HepG2 (cell line): ENCODE results near the gene KLF6. TPM values are rescaled to one million over a fixed set of nuclear protein-coding genes. Genes with fewer than 3 reads are reported as not detected.

Experiments used
- ATF7 ChIP-seq, 2 experiments: fragments of 450-650 bp in 1 of 2; sonication (generic) in 1 of 2; formaldehyde crosslinking in 1 of 2; IDR thresholded peaks; 2 replicates each; pipeline versions ENCODE4 v1.4.0 to v1.6.1; 2016 to 2020; ENCODE audit warnings: antibody characterized with exemption in 1 of 2, mild to moderate bottlenecking in 1 of 2, missing genetic modification reagents in 1 of 2
- ZFP82 ChIP-seq: sonication (generic); formaldehyde crosslinking; IDR thresholded peaks from 2 replicates; pipeline ENCODE4 v1.5.1; 2020; ENCODE audit warnings: mild to moderate bottlenecking, missing genetic modification reagents, borderline replicate concordance
- ZNF207 ChIP-seq: fragments of 450-650 bp; IDR thresholded peaks from 2 replicates; pipeline ENCODE4 v1.6.1; 2016; ENCODE audit warnings: antibody characterized with exemption, borderline replicate concordance
- ZNF446 ChIP-seq: sonication (generic); formaldehyde crosslinking; IDR thresholded peaks from 2 replicates; pipeline ENCODE4 v1.5.0; 2020; ENCODE audit warnings: mild to moderate bottlenecking, missing genetic modification reagents
- ZNF451 ChIP-seq: sonication (generic); formaldehyde crosslinking; IDR thresholded peaks from 2 replicates; pipeline ENCODE4 v1.5.0; 2020; ENCODE audit warnings: mild to moderate bottlenecking, missing genetic modification reagents
- polyA plus RNA-seq, 8 experiments: library from polyadenylated mRNA; depleted of rRNA in 3 of 8; stranded (reverse) in 7 of 8; unstranded in 1 of 8; fragments of >200 nt; fragmentation: Illumina TruSeq in 4 of 8; extraction: Trizol in 4 of 8; gene quantifications; 2 replicates each; pipeline versions ENCODE4 v1.2.1 to v1.2.3, GENCODE V29; 2011 to 2016; ENCODE audit warnings: low read depth in 4 of 8, missing spikeins in 1 of 8, mixed read lengths in 1 of 8; ENCODE audit not compliant: insufficient read depth in 1 of 8
- total RNA-seq, 5 experiments: library from RNA; depleted of rRNA; stranded (reverse); fragments of >200 nt; fragmentation: Illumina TruSeq; extraction: Trizol; gene quantifications; 2 replicates each; pipeline ENCODE4 v1.2.3, GENCODE V29; 2016; ENCODE audit warnings: low read depth in 1 of 5
- TF ChIP-seq, protein P1 (sequence below): fragments of 450-650 bp; IDR thresholded peaks from 2 replicates; pipeline ENCODE4 v1.6.1; 2016
- TF ChIP-seq, protein P2 (sequence below): sonication (generic); formaldehyde crosslinking; IDR thresholded peaks from 2 replicates; pipeline ENCODE4 v1.4.0; 2020; ENCODE audit warnings: missing genetic modification reagents; ENCODE audit errors: not compliant biosample characterization
- TF ChIP-seq, protein P3 (sequence below): IDR thresholded peaks from 2 replicates; pipeline ENCODE4 v1.6.1; 2012; ENCODE audit warnings: inconsistent platforms
- TF ChIP-seq, protein P4 (sequence below): sonication (generic); formaldehyde crosslinking; IDR thresholded peaks from 2 replicates; pipeline ENCODE4 v1.9.0; 2021; ENCODE audit warnings: missing genetic modification reagents, borderline replicate concordance
- TF ChIP-seq, protein P5 (sequence below): IDR thresholded peaks from 2 replicates; pipeline ENCODE4 v1.6.1; 2016; ENCODE audit warnings: low read depth, missing genetic modification reagents, missing compliant biosample characterization
- TF ChIP-seq, protein P6 (sequence below): sonication (generic); formaldehyde crosslinking; IDR thresholded peaks from 2 replicates; pipeline ENCODE4 v1.4.0; 2020; ENCODE audit warnings: missing genetic modification reagents
- TF ChIP-seq, protein P7 (sequence below): IDR thresholded peaks from 2 replicates; pipeline ENCODE4 v1.6.1; 2016; ENCODE audit warnings: low read depth, control low read depth

KLF6 gene
- total and polyA plus RNA-seq, 2 of the 13 experiments (the other 11 are each of a cell fraction or from before 2014, with no cell fraction given), result 27.0 to 71.9 TPM

DNA sequence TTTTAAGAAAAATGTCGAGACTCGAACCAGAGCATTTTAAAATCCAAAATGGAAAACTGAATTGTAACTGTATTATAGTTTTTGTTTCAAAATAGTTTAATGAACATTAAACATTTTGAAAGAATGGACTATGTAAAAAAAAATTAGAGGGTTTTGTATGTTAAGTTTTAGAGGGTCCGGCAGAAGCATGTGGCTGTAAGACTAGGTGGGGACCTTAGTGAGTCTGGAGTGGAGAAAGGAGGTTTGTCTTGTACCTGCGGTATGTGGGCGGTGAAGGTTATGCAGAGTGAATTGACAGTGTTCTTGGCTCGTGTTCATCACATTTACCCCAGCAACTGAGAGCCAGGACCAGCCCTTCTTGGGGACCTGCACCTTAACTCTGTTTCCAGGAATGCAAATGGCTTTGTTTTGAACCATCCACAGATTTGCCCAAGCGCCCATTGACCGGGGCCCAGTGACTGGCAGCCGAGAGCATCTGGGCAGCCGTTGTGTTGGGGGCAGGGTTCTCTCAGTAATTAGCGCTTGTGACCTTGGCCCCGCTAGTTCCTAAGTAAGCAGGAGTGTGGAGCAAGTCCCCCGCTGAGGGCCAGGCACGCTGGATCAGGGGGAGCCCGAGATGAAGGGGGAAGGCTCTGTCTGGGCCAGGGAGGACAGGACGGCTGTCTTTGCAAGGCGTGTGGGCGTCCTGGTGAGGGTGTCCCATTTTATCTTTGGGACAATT lies 1.4 kb upstream of the KLF6 start (continued):
- TF ChIP-seq, protein P1, sequence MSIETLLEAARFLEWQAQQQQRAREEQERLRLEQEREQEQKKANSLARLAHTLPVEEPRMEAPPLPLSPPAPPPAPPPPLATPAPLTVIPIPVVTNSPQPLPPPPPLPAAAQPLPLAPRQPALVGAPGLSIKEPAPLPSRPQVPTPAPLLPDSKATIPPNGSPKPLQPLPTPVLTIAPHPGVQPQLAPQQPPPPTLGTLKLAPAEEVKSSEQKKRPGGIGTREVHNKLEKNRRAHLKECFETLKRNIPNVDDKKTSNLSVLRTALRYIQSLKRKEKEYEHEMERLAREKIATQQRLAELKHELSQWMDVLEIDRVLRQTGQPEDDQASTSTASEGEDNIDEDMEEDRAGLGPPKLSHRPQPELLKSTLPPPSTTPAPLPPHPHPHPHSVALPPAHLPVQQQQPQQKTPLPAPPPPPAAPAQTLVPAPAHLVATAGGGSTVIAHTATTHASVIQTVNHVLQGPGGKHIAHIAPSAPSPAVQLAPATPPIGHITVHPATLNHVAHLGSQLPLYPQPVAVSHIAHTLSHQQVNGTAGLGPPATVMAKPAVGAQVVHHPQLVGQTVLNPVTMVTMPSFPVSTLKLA, result no peak
- TF ChIP-seq ZNF451 (CRISPR knock-in tag), result peak; percentile 72; the same call in 1 of the 2 replicates
- TF ChIP-seq, protein P2, sequence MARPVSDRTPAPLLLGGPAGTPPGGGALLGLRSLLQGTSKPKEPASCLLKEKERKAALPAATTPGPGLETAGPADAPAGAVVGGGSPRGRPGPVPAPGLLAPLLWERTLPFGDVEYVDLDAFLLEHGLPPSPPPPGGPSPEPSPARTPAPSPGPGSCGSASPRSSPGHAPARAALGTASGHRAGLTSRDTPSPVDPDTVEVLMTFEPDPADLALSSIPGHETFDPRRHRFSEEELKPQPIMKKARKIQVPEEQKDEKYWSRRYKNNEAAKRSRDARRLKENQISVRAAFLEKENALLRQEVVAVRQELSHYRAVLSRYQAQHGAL, result no peak
- TF ChIP-seq ATF7 (IDR thresholded peaks at IDR 0.05), result no peak
- 0 out of 2 replicates have a peak, but pooled peaks have one; percentile 62 for TF ChIP-seq ATF7 (CRISPR knock-in tag; IDR thresholded peaks at IDR 0.05)
- TF ChIP-seq, protein P3, sequence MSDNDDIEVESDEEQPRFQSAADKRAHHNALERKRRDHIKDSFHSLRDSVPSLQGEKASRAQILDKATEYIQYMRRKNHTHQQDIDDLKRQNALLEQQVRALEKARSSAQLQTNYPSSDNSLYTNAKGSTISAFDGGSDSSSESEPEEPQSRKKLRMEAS, result peak; percentile 54; the same call in 1 of the 2 replicates
- TF ChIP-seq ZNF446, result no peak
- TF ChIP-seq, protein P4, sequence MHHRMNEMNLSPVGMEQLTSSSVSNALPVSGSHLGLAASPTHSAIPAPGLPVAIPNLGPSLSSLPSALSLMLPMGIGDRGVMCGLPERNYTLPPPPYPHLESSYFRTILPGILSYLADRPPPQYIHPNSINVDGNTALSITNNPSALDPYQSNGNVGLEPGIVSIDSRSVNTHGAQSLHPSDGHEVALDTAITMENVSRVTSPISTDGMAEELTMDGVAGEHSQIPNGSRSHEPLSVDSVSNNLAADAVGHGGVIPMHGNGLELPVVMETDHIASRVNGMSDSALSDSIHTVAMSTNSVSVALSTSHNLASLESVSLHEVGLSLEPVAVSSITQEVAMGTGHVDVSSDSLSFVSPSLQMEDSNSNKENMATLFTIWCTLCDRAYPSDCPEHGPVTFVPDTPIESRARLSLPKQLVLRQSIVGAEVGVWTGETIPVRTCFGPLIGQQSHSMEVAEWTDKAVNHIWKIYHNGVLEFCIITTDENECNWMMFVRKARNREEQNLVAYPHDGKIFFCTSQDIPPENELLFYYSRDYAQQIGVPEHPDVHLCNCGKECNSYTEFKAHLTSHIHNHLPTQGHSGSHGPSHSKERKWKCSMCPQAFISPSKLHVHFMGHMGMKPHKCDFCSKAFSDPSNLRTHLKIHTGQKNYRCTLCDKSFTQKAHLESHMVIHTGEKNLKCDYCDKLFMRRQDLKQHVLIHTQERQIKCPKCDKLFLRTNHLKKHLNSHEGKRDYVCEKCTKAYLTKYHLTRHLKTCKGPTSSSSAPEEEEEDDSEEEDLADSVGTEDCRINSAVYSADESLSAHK (CRISPR knock-in tag), result no peak
- TF ChIP-seq, protein P5, sequence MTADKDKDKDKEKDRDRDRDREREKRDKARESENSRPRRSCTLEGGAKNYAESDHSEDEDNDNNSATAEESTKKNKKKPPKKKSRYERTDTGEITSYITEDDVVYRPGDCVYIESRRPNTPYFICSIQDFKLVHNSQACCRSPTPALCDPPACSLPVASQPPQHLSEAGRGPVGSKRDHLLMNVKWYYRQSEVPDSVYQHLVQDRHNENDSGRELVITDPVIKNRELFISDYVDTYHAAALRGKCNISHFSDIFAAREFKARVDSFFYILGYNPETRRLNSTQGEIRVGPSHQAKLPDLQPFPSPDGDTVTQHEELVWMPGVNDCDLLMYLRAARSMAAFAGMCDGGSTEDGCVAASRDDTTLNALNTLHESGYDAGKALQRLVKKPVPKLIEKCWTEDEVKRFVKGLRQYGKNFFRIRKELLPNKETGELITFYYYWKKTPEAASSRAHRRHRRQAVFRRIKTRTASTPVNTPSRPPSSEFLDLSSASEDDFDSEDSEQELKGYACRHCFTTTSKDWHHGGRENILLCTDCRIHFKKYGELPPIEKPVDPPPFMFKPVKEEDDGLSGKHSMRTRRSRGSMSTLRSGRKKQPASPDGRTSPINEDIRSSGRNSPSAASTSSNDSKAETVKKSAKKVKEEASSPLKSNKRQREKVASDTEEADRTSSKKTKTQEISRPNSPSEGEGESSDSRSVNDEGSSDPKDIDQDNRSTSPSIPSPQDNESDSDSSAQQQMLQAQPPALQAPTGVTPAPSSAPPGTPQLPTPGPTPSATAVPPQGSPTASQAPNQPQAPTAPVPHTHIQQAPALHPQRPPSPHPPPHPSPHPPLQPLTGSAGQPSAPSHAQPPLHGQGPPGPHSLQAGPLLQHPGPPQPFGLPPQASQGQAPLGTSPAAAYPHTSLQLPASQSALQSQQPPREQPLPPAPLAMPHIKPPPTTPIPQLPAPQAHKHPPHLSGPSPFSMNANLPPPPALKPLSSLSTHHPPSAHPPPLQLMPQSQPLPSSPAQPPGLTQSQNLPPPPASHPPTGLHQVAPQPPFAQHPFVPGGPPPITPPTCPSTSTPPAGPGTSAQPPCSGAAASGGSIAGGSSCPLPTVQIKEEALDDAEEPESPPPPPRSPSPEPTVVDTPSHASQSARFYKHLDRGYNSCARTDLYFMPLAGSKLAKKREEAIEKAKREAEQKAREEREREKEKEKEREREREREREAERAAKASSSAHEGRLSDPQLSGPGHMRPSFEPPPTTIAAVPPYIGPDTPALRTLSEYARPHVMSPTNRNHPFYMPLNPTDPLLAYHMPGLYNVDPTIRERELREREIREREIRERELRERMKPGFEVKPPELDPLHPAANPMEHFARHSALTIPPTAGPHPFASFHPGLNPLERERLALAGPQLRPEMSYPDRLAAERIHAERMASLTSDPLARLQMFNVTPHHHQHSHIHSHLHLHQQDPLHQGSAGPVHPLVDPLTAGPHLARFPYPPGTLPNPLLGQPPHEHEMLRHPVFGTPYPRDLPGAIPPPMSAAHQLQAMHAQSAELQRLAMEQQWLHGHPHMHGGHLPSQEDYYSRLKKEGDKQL (CRISPR knock-in tag), result peak; percentile 75
- TF ChIP-seq, protein P6, sequence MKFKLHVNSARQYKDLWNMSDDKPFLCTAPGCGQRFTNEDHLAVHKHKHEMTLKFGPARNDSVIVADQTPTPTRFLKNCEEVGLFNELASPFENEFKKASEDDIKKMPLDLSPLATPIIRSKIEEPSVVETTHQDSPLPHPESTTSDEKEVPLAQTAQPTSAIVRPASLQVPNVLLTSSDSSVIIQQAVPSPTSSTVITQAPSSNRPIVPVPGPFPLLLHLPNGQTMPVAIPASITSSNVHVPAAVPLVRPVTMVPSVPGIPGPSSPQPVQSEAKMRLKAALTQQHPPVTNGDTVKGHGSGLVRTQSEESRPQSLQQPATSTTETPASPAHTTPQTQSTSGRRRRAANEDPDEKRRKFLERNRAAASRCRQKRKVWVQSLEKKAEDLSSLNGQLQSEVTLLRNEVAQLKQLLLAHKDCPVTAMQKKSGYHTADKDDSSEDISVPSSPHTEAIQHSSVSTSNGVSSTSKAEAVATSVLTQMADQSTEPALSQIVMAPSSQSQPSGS, result peak; percentile 66; the same call in 1 of the 2 replicates
- TF ChIP-seq, protein P7, sequence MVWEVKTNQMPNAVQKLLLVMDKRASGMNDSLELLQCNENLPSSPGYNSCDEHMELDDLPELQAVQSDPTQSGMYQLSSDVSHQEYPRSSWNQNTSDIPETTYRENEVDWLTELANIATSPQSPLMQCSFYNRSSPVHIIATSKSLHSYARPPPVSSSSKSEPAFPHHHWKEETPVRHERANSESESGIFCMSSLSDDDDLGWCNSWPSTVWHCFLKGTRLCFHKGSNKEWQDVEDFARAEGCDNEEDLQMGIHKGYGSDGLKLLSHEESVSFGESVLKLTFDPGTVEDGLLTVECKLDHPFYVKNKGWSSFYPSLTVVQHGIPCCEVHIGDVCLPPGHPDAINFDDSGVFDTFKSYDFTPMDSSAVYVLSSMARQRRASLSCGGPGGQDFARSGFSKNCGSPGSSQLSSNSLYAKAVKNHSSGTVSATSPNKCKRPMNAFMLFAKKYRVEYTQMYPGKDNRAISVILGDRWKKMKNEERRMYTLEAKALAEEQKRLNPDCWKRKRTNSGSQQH (CRISPR knock-in tag), result no peak; the same call in 1 of the 2 replicates
- TF ChIP-seq ZNF207, result no peak
- TF ChIP-seq ZFP82 (CRISPR knock-in tag), result no peak
